GM23338 (cell line): ENCODE measurements around the gene R3HDM4. TPM values are rescaled to one million over a fixed set of nuclear protein-coding genes. Genes with fewer than 3 reads are reported as not detected.

ENCODE experiments used
- ATAC-seq: fragments of 200-7000 bp; cut with Tn5 transposase; 3 replicates; pipeline ENCODE4 v1.9.1; 2020
- DNase-seq: peaks from one replicate; pipeline ENCODE4 v3.0.0-alpha.2; 2015; ENCODE audit warnings: low spot score
- H2AFZ ChIP-seq: fragments of 200-600 bp; sonication (generic); 2 replicates; pipeline ENCODE4 v1.8.0; 2016; ENCODE audit warnings: antibody characterized with exemption, mild to moderate bottlenecking, moderate library complexity
- H3F3A ChIP-seq: fragments of 200-600 bp; sonication (generic); replicated peaks from 2 replicates; pipeline ENCODE4 v1.8.0; 2017; ENCODE audit warnings: antibody characterized with exemption, mixed run types, low read depth
- H3K27ac ChIP-seq: fragments of 200-600 bp; sonication (generic); 2 replicates; pipeline ENCODE4 v1.6.1; 2016; ENCODE audit warnings: low read depth
- H3K27me3 ChIP-seq: fragments of 200-600 bp; sonication (generic); 2 replicates; pipeline ENCODE4 v1.8.0; 2016; ENCODE audit warnings: mild to moderate bottlenecking, mixed run types, moderate library complexity; ENCODE audit not compliant: insufficient read depth
- H3K36me3 ChIP-seq: fragments of 200-600 bp; sonication (generic); 2 replicates; pipeline ENCODE4 v1.8.0; 2016; ENCODE audit warnings: mild to moderate bottlenecking; ENCODE audit not compliant: insufficient read depth
- H3K4me1 ChIP-seq: fragments of 200-600 bp; sonication (generic); 2 replicates; pipeline ENCODE4 v1.8.0; 2016; ENCODE audit warnings: mild to moderate bottlenecking, moderate library complexity; ENCODE audit not compliant: insufficient read depth
- H3K4me2 ChIP-seq: fragments of 200-600 bp; sonication (generic); 2 replicates; pipeline ENCODE4 v1.7.1; 2017; ENCODE audit warnings: mixed run types
- H3K4me3 ChIP-seq: fragments of 200-600 bp; sonication (generic); 2 replicates; pipeline ENCODE4 v1.6.1; 2016; ENCODE audit warnings: mixed run types
- H3K79me2 ChIP-seq: fragments of 200-600 bp; sonication (generic); replicated peaks from 2 replicates; pipeline ENCODE4 v1.8.0; 2017; ENCODE audit warnings: mild to moderate bottlenecking; ENCODE audit not compliant: insufficient read depth
- H3K9me2 ChIP-seq: fragments of 200-600 bp; sonication (generic); 2 replicates; pipeline ENCODE4 v1.8.0; 2017; ENCODE audit not compliant: insufficient read depth
- H4K20me1 ChIP-seq: fragments of 200-600 bp; sonication (generic); replicated peaks from 2 replicates; pipeline ENCODE4 v1.8.0; 2017; ENCODE audit warnings: mild to moderate bottlenecking; ENCODE audit not compliant: insufficient read depth
- H3K27ac Mint-ChIP-seq: 2 replicates; pipeline ENCODE4 v1.8.0; 2020; ENCODE audit warnings: inconsistent platforms, mild to moderate bottlenecking, moderate library complexity, mixed read lengths
- H3K27me3 Mint-ChIP-seq: 3 replicates; pipeline ENCODE4 v1.8.0; 2022; ENCODE audit warnings: low read depth, mild to moderate bottlenecking, moderate library complexity, mixed read lengths, inconsistent platforms; ENCODE audit not compliant: insufficient read depth, poor library complexity
- H3K36me3 Mint-ChIP-seq: 3 replicates; pipeline ENCODE4 v1.8.0; 2021; ENCODE audit warnings: low read depth, mild to moderate bottlenecking, inconsistent platforms, moderate library complexity, mixed read lengths
- H3K4me1 Mint-ChIP-seq: 3 replicates; pipeline ENCODE4 v1.8.0; 2020; ENCODE audit warnings: mild to moderate bottlenecking, inconsistent platforms, mixed read lengths
- H3K4me3 Mint-ChIP-seq: 3 replicates; pipeline ENCODE4 v1.8.0; 2021; ENCODE audit warnings: moderate library complexity, mild to moderate bottlenecking, inconsistent platforms, mixed read lengths
- H3K9me3 Mint-ChIP-seq: 3 replicates; pipeline ENCODE4 v1.8.0; 2020; ENCODE audit warnings: moderate library complexity, mild to moderate bottlenecking, inconsistent platforms, mixed read lengths
- CREB1 ChIP-seq: fragments of 250-450 bp; sonication (Bioruptor Pico); IDR thresholded peaks from 2 replicates; pipeline ENCODE4 v1.5.0; 2020; ENCODE audit warnings: low read depth, mild to moderate bottlenecking, moderate library complexity
- CTCF ChIP-seq, 2 experiments: fragments of 200-600 bp in 1 of 2; sonication (generic) in 1 of 2; conservative IDR thresholded peaks; 2 replicates each; pipeline versions ENCODE4 v1.5.1 to v1.6.1; 2016 to 2017; ENCODE audit warnings: antibody characterized with exemption in 2 of 2, low read depth in 2 of 2, mild to moderate bottlenecking in 2 of 2, moderate library complexity in 1 of 2
- ETS1 ChIP-seq: IDR thresholded peaks from 2 replicates; pipeline ENCODE4 v1.6.1; 2016; ENCODE audit warnings: antibody characterized with exemption
- EZH2 ChIP-seq: fragments of 200-600 bp; sonication (generic); IDR thresholded peaks from one replicate; pipeline ENCODE4 v1.8.0; 2017; ENCODE audit warnings: antibody characterized with exemption, mild to moderate bottlenecking, low read depth; ENCODE audit not compliant: unreplicated experiment
- EZH2phosphoT487 ChIP-seq: fragments of 200-600 bp; sonication (generic); IDR thresholded peaks from one replicate; pipeline ENCODE4 v1.8.1; 2018; ENCODE audit warnings: antibody characterized with exemption; ENCODE audit not compliant: unreplicated experiment
- JUNB ChIP-seq: IDR thresholded peaks from one replicate; pipeline ENCODE4 v1.6.1; 2016; ENCODE audit warnings: antibody characterized with exemption; ENCODE audit not compliant: unreplicated experiment
- NANOG ChIP-seq: IDR thresholded peaks from 2 replicates; pipeline ENCODE4 v1.6.1; 2016; ENCODE audit warnings: antibody characterized with exemption, borderline replicate concordance
- POLR2AphosphoS5 ChIP-seq: IDR thresholded peaks from 2 replicates; pipeline ENCODE4 v1.6.1; 2016; ENCODE audit warnings: antibody characterized with exemption, low read depth
- REST ChIP-seq: IDR thresholded peaks from one replicate; pipeline ENCODE4 v1.6.1; 2018; ENCODE audit warnings: antibody characterized with exemption; ENCODE audit not compliant: unreplicated experiment
- STAT1 ChIP-seq: IDR thresholded peaks from one replicate; pipeline ENCODE4 v1.6.1; 2016; ENCODE audit warnings: antibody characterized with exemption; ENCODE audit not compliant: unreplicated experiment
- ZNF114 ChIP-seq: fragments of 250-450 bp; sonication (Bioruptor Pico); IDR thresholded peaks from 2 replicates; pipeline ENCODE4 v1.5.0; 2020; ENCODE audit warnings: mild to moderate bottlenecking, moderate library complexity
- ZNF331 ChIP-seq: fragments of 250-450 bp; sonication (Bioruptor Pico); IDR thresholded peaks from 2 replicates; pipeline ENCODE4 v1.5.0; 2020; ENCODE audit warnings: low read depth, mild to moderate bottlenecking, moderate library complexity
- ZNF462 ChIP-seq: fragments of 250-450 bp; sonication (Bioruptor Pico); IDR thresholded peaks from 2 replicates; pipeline ENCODE4 v1.5.0; 2020; ENCODE audit warnings: mild to moderate bottlenecking, moderate library complexity
- polyA plus RNA-seq: library from polyadenylated mRNA; unstranded; fragments of >200 nt; fragmentation: Nextera tagmentation; extraction: Ambion mirVana; gene quantifications from 2 replicates; pipeline ENCODE4 v1.2.1, GENCODE V29; 2016
- total RNA-seq: library from RNA; depleted of rRNA; stranded (reverse); fragments of >200 nt; shearing (Covaris generic); gene quantifications from 2 replicates; pipeline ENCODE4 v1.2.3, GENCODE V29; 2014

The R3HDM4 gene
- total and polyA plus RNA-seq, 2 experiments from 2014 or later = 76.5 to 87.1 TPM

GRCh38 chr19:939922-940321 lies 26.9 kb upstream of the R3HDM4 start:
- Histone ChIP-seq H3K4me1 (no peaks in the 10 kb centered on the region), H4K20me1 (peaks cover 3% of the 10 kb centered on the region), H3K4me2 (no peak overlapping the region), H3F3A (0 out of 2 replicates have a peak, but pooled peaks cover 3% of the 10 kb centered on the region), H3K9me2 (no peaks in the 10 kb centered on the region), H2AFZ (no peak overlapping the region), H3K36me3 (no peaks in the 10 kb centered on the region), H3K27me3 (no peaks in the 10 kb centered on the region), H3K27ac (no peak overlapping the region), H3K79me2 (peaks cover 70% of the 10 kb centered on the region), H3K4me3 (no peak overlapping the region)
- DNase-seq (no peak), ATAC-seq (no peak)
- no peaks in the 10 kb centered on the region; the same call in 2 of the 3 replicates for H3K4me1 Mint-ChIP-seq
- H3K9me3 Mint-ChIP-seq = peaks cover 2% of the 10 kb centered on the region; the same call in 2 of the 3 replicates
- no peak for TF ChIP-seq REST
- TF ChIP-seq ZNF114 (CRISPR knock-in tag) = no peak
- TF ChIP-seq JUNB = no peak
- no peak for TF ChIP-seq EZH2phosphoT487
- TF ChIP-seq CTCF (conservative IDR thresholded peaks at IDR 0.05; ENCODE audit: low read depth in 2 of 2) = no peak
- no peak for TF ChIP-seq ETS1
- TF ChIP-seq POLR2AphosphoS5 = no peak
- TF ChIP-seq EZH2 = no peak
- no peak for TF ChIP-seq CREB1
- no peak for TF ChIP-seq NANOG
- TF ChIP-seq ZNF331 (CRISPR knock-in tag) = no peak
- no peak for TF ChIP-seq ZNF462
- TF ChIP-seq STAT1 = no peak
- peaks cover 44% of the 10 kb centered on the region for H3K36me3 Mint-ChIP-seq
- H3K27ac Mint-ChIP-seq = peak overlapping the region; percentile 55; the same call in 1 of the 2 replicates
- no peak overlapping the region; the same call in 2 of the 3 replicates for H3K4me3 Mint-ChIP-seq
- peaks cover 16% of the 10 kb centered on the region for H3K27me3 Mint-ChIP-seq
